Stimulated activated CD4-positive, alpha-beta T cell treated with anti-CD3 and anti-CD28 coated beads, TNF-alpha, amount 100 ng/mL, for 24 hours (primary cell): ENCODE measurements around the gene MPZL1.
A peak's percentile ranks its signal among the peaks of the same experiment; 100 is the strongest.

ENCODE experiments used
- DNase-seq, 3 experiments: peaks; one replicate each; pipeline ENCODE4 v3.0.0-alpha.2; 2020; ENCODE audit warnings: low read depth in 3 of 3

The MPZL1 gene

GRCh38 chr1:167721617-167722151, at the start of gene MPZL1:
TSS of gene MPZL1 (plus strand) at chr1:167721982. CDS start at chr1:167722152, 170 bp downstream.
- DNase-seq = peak; percentile 84 to 93 (median 89)

- DNase-seq = no peak
These were observed 49.0 kb upstream of the MPZL1 start for GRCh38 chr1:167672831-167673230.

- no peak for DNase-seq
These were observed 48.5 kb upstream of the MPZL1 start for GRCh38 chr1:167673265-167673664.

GRCh38 chr1:167674156-167674555, 47.6 kb upstream of the MPZL1 start:
- DNase-seq = no peak

- DNase-seq = no peak
These were observed 46.3 kb upstream of the MPZL1 start for GRCh38 chr1:167675440-167675839.

- DNase-seq = no peak
These were observed 45.4 kb upstream of the MPZL1 start for GRCh38 chr1:167676205-167676915.

- DNase-seq = no peak
These were observed 44.6 kb upstream of the MPZL1 start for GRCh38 chr1:167676916-167677848.

- DNase-seq = no peak
These were observed 43.4 kb upstream of the MPZL1 start for GRCh38 chr1:167678422-167678821.

GRCh38 chr1:167678838-167679237, 42.9 kb upstream of the MPZL1 start:
- DNase-seq = no peak

- no peak for DNase-seq
These were observed 42.1 kb upstream of the MPZL1 start for GRCh38 chr1:167679714-167680113.

GRCh38 chr1:167681024-167681423, 40.8 kb upstream of the MPZL1 start:
- DNase-seq = no peak

GRCh38 chr1:167681451-167682098, 40.2 kb upstream of the MPZL1 start:
- DNase-seq = no peak

GRCh38 chr1:167683226-167683625, 38.6 kb upstream of the MPZL1 start:
- DNase-seq = no peak

- no peak for DNase-seq
These were observed 37.9 kb upstream of the MPZL1 start for GRCh38 chr1:167683641-167684502.

- no peak for DNase-seq
These were observed 35.9 kb upstream of the MPZL1 start for GRCh38 chr1:167685844-167686243.

GRCh38 chr1:167687919-167688519, 33.8 kb upstream of the MPZL1 start:
- DNase-seq = peak; percentile 65 to 80 (median 67)

- no peak for DNase-seq
These were observed 32.2 kb upstream of the MPZL1 start for GRCh38 chr1:167689567-167689920.

GRCh38 chr1:167690053-167690452, 31.7 kb upstream of the MPZL1 start:
- no peak for DNase-seq

GRCh38 chr1:167693425-167694045, 28.2 kb upstream of the MPZL1 start:
- no peak for DNase-seq

- DNase-seq = no peak
These were observed 27.1 kb upstream of the MPZL1 start for GRCh38 chr1:167694691-167695090.
